Chondrocyte (in vitro differentiated cells): ENCODE results near the gene CHCHD4. TPM values are rescaled to one million over a fixed set of nuclear protein-coding genes. Genes with fewer than 3 reads are reported as not detected.

ENCODE experiments used
- DNase-seq: peaks from one replicate; pipeline ENCODE4 v3.0.0; 2021; ENCODE audit warnings: mixed read lengths, low spot score
- H3K27ac Mint-ChIP-seq: one replicate; pipeline ENCODE4 v1.8.0; 2021; ENCODE audit warnings: mild to moderate bottlenecking, moderate library complexity, mixed read lengths; ENCODE audit not compliant: unreplicated experiment
- H3K27me3 Mint-ChIP-seq: 2 replicates; pipeline ENCODE4 v1.8.0; 2021; ENCODE audit warnings: low read depth, mixed read lengths
- H3K36me3 Mint-ChIP-seq: 2 replicates; pipeline ENCODE4 v1.8.0; 2021; ENCODE audit warnings: low read depth, mixed read lengths
- H3K4me1 Mint-ChIP-seq: 2 replicates; pipeline ENCODE4 v1.8.0; 2021; ENCODE audit warnings: low read depth, mild to moderate bottlenecking, mixed read lengths
- H3K4me3 Mint-ChIP-seq: one replicate; pipeline ENCODE4 v1.8.0; 2021; ENCODE audit warnings: mild to moderate bottlenecking, moderate library complexity, mixed read lengths; ENCODE audit not compliant: unreplicated experiment
- H3K9me3 Mint-ChIP-seq: 2 replicates; pipeline ENCODE4 v1.8.0; 2021; ENCODE audit warnings: low read depth, mixed read lengths
- CTCF ChIP-seq: fragments of 200-600 bp; sonication (generic); IDR thresholded peaks from 2 replicates; pipeline ENCODE4 v1.5.0; 2021; ENCODE audit warnings: antibody characterized with exemption, mild to moderate bottlenecking, moderate library complexity
- total RNA-seq: library from RNA; stranded (reverse); gene quantifications from 3 replicates; pipeline ENCODE4 v1.2.1, GENCODE V29; 2021

The CHCHD4 gene
- total RNA-seq, 1 donor from 2014 or later: 7.2 TPM

DNA sequence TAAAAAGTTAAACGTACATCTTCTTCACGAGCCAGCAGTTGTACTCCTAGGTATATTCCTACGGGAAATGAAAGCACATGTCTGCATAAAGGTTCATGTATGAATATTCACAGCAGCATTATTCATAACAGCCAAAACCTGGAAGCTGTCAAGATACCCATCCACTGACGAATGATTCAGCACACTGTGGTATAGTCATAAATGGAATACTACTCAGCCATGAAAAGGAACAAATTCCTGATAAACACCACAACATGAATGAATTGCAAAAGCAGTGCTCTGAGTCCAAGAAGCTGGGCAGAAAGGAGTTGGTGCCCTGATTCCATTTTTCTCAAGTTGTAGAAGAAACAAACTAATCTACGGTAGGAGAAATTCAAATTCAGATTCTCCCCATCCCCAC, 4.1 kb upstream of the CHCHD4 start:
- H3K36me3 Mint-ChIP-seq: peaks cover 37% of the 10 kb centered on the region
- no peaks in the 10 kb centered on the region for H3K27me3 Mint-ChIP-seq
- DNase-seq: no peak
- H3K4me1 Mint-ChIP-seq: peaks cover 26% of the 10 kb centered on the region
- H3K27ac Mint-ChIP-seq: no peak overlapping the region
- TF ChIP-seq CTCF: no peak
- H3K9me3 Mint-ChIP-seq: no peaks in the 10 kb centered on the region
- no peak overlapping the region for H3K4me3 Mint-ChIP-seq

- Mint-ChIP-seq H3K4me3 (no peak overlapping the region), H3K4me1 (peaks cover 35% of the 10 kb centered on the region), H3K27ac (no peak overlapping the region), H3K9me3 (no peaks in the 10 kb centered on the region), H3K27me3 (no peaks in the 10 kb centered on the region), H3K36me3 (peaks cover 29% of the 10 kb centered on the region)
- no peak for DNase-seq
- no peak for TF ChIP-seq CTCF
Measured at GRCh38 chr3:14127516-14128161, 3.0 kb upstream of the CHCHD4 start.

DNA sequence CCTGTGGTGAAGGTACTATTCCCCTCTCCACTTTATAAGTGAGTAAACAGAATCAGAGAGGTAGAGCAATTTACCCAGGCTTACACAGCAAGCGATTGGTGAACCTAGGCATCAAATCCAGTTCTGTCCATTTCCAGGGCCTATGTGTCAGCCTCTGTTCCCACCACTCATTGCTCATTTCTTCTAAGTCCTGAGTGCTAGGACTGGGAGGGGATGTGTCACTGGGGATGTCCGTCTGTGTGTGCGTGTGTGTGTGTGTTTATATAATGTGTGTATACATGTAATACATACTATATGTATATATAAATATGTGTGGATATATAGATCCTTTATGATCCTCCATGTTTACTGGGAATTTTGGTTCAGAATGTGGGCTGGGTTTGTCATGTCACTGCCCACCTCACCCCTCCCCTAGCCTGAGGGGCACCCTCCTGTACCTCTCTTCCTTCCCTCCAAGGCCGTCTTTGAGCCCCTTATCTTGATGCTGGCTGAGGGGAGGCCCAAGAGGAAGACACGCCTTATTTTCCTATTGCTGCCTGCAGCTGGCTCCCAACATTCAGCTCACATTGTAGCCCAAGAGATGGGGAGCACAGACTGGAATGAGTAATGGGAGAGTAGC, 2.3 kb upstream of the CHCHD4 start:
- no peaks in the 10 kb centered on the region for H3K27me3 Mint-ChIP-seq
- H3K36me3 Mint-ChIP-seq: peaks cover 25% of the 10 kb centered on the region
- H3K9me3 Mint-ChIP-seq: no peaks in the 10 kb centered on the region
- no peak for DNase-seq
- peak overlapping the region; percentile 13 for H3K27ac Mint-ChIP-seq
- H3K4me1 Mint-ChIP-seq: peaks cover 38% of the 10 kb centered on the region
- TF ChIP-seq CTCF: no peak
- H3K4me3 Mint-ChIP-seq: peak overlapping the region; percentile 93

GRCh38 chr3:14126017-14126886, 1.6 kb upstream of the CHCHD4 start:
- Mint-ChIP-seq H3K9me3 (no peaks in the 10 kb centered on the region), H3K27me3 (no peaks in the 10 kb centered on the region), H3K36me3 (peaks cover 19% of the 10 kb centered on the region), H3K4me1 (peaks cover 38% of the 10 kb centered on the region), H3K27ac (peak overlapping the region; percentile 98), H3K4me3 (peak overlapping the region; percentile 93)
- no peak for TF ChIP-seq CTCF
- DNase-seq: no peak
